Mucosa of stomach (tissue), 1 donor: ENCODE results near the gene TRERF1.

ENCODE experiments used
- H3K27me3 ChIP-seq: one replicate; pipeline ENCODE4 v1.7.0; 2013; ENCODE audit warnings: mild to moderate bottlenecking, low read length; ENCODE audit not compliant: control insufficient read depth, insufficient read depth
- H3K36me3 ChIP-seq: one replicate; pipeline ENCODE4 v1.7.0; 2013; ENCODE audit warnings: low read length; ENCODE audit not compliant: control insufficient read depth, insufficient read depth
- H3K4me1 ChIP-seq: one replicate; pipeline ENCODE4 v1.7.0; 2013; ENCODE audit warnings: mild to moderate bottlenecking, low read length; ENCODE audit not compliant: control insufficient read depth, insufficient read depth
- H3K4me3 ChIP-seq: one replicate; pipeline ENCODE4 v1.7.0; 2013; ENCODE audit warnings: low read length
- H3K9ac ChIP-seq: one replicate; pipeline ENCODE4 v1.7.0; 2013; ENCODE audit warnings: mild to moderate bottlenecking, low read length, moderate library complexity
- H3K9me3 ChIP-seq: one replicate; pipeline ENCODE4 v1.7.0; 2013; ENCODE audit warnings: mild to moderate bottlenecking, low read length, moderate library complexity; ENCODE audit not compliant: control insufficient read depth
- donor health status: Pancreatic carcinoma.

TRERF1 gene

GRCh38 chr6:42394881-42395620 lies 56.7 kb downstream of the TRERF1 start:
- Histone ChIP-seq H3K4me1 (peaks cover 13% of the 10 kb centered on the region), H3K4me3 (no peak overlapping the region), H3K36me3 (no peaks in the 10 kb centered on the region), H3K9me3 (no peaks in the 10 kb centered on the region), H3K27me3 (no peaks in the 10 kb centered on the region), H3K9ac (no peak overlapping the region)

GRCh38 chr6:42394151-42394550 lies 57.6 kb downstream of the TRERF1 start:
- no peak overlapping the region for H3K4me3 ChIP-seq
- H3K9me3 ChIP-seq: no peaks in the 10 kb centered on the region
- peaks cover 13% of the 10 kb centered on the region for H3K4me1 ChIP-seq
- no peak overlapping the region for H3K9ac ChIP-seq
- no peaks in the 10 kb centered on the region for H3K36me3 ChIP-seq
- no peaks in the 10 kb centered on the region for H3K27me3 ChIP-seq

GRCh38 chr6:42393339-42393738 lies 58.4 kb downstream of the TRERF1 start:
- H3K4me3 ChIP-seq: no peak overlapping the region
- no peaks in the 10 kb centered on the region for H3K9me3 ChIP-seq

GRCh38 chr6:42392833-42393232 lies 58.9 kb downstream of the TRERF1 start:
- Histone ChIP-seq H3K36me3 (no peaks in the 10 kb centered on the region), H3K27me3 (no peaks in the 10 kb centered on the region), H3K9ac (no peak overlapping the region), H3K9me3 (no peaks in the 10 kb centered on the region), H3K4me1 (peaks cover 13% of the 10 kb centered on the region), H3K4me3 (no peak overlapping the region)

More at GRCh38 chr6:42393339-42393738, 58.4 kb downstream of the TRERF1 start:
- peaks cover 13% of the 10 kb centered on the region for H3K4me1 ChIP-seq
- no peaks in the 10 kb centered on the region for H3K36me3 ChIP-seq
- no peaks in the 10 kb centered on the region for H3K27me3 ChIP-seq
- no peak overlapping the region for H3K9ac ChIP-seq

GRCh38 chr6:42391441-42391840 lies 60.3 kb downstream of the TRERF1 start:
- no peaks in the 10 kb centered on the region for H3K9me3 ChIP-seq
- no peaks in the 10 kb centered on the region for H3K27me3 ChIP-seq
- H3K9ac ChIP-seq: no peak overlapping the region
- H3K36me3 ChIP-seq: no peaks in the 10 kb centered on the region
- no peak overlapping the region for H3K4me3 ChIP-seq
- H3K4me1 ChIP-seq: peaks cover 13% of the 10 kb centered on the region

GRCh38 chr6:42390228-42390934 lies 61.3 kb downstream of the TRERF1 start:
- Histone ChIP-seq H3K9ac (no peak overlapping the region), H3K27me3 (no peaks in the 10 kb centered on the region), H3K9me3 (no peaks in the 10 kb centered on the region), H3K4me1 (peaks cover 13% of the 10 kb centered on the region), H3K36me3 (no peaks in the 10 kb centered on the region), H3K4me3 (no peak overlapping the region)

- H3K9ac ChIP-seq: no peak overlapping the region
- H3K4me1 ChIP-seq: peaks cover 8% of the 10 kb centered on the region
- no peak overlapping the region for H3K4me3 ChIP-seq
- no peaks in the 10 kb centered on the region for H3K36me3 ChIP-seq
- H3K9me3 ChIP-seq: no peaks in the 10 kb centered on the region
- H3K27me3 ChIP-seq: no peaks in the 10 kb centered on the region
These were observed 62.0 kb downstream of the TRERF1 start for GRCh38 chr6:42389736-42390135.

GRCh38 chr6:42388046-42388445 lies 63.7 kb downstream of the TRERF1 start:
- no peaks in the 10 kb centered on the region for H3K36me3 ChIP-seq
- no peak overlapping the region for H3K9ac ChIP-seq
- no peaks in the 10 kb centered on the region for H3K27me3 ChIP-seq
- no peaks in the 10 kb centered on the region for H3K9me3 ChIP-seq
- peaks cover under 1% of the 10 kb centered on the region for H3K4me1 ChIP-seq
- no peak overlapping the region for H3K4me3 ChIP-seq

GRCh38 chr6:42387336-42387735 lies 64.4 kb downstream of the TRERF1 start:
- no peaks in the 10 kb centered on the region for H3K4me1 ChIP-seq
- H3K27me3 ChIP-seq: no peaks in the 10 kb centered on the region
- H3K9ac ChIP-seq: no peak overlapping the region
- no peak overlapping the region for H3K4me3 ChIP-seq
- H3K36me3 ChIP-seq: no peaks in the 10 kb centered on the region
- no peaks in the 10 kb centered on the region for H3K9me3 ChIP-seq

GRCh38 chr6:42385339-42385738 lies 66.4 kb downstream of the TRERF1 start:
- H3K36me3 ChIP-seq: no peaks in the 10 kb centered on the region
- peaks cover 8% of the 10 kb centered on the region for H3K4me1 ChIP-seq
- H3K27me3 ChIP-seq: no peaks in the 10 kb centered on the region
- no peak overlapping the region for H3K4me3 ChIP-seq
- no peaks in the 10 kb centered on the region for H3K9me3 ChIP-seq
- no peak overlapping the region for H3K9ac ChIP-seq

GRCh38 chr6:42383421-42384205 lies 68.1 kb downstream of the TRERF1 start:
- H3K27me3 ChIP-seq: no peaks in the 10 kb centered on the region

GRCh38 chr6:42381850-42382249 lies 69.9 kb downstream of the TRERF1 start:
- H3K9me3 ChIP-seq: no peaks in the 10 kb centered on the region
- H3K4me3 ChIP-seq: no peak overlapping the region

More at GRCh38 chr6:42383421-42384205, 68.1 kb downstream of the TRERF1 start:
- Histone ChIP-seq H3K9ac (no peak overlapping the region), H3K36me3 (no peaks in the 10 kb centered on the region), H3K4me3 (no peak overlapping the region), H3K4me1 (peaks cover 22% of the 10 kb centered on the region), H3K9me3 (no peaks in the 10 kb centered on the region)

More at GRCh38 chr6:42381850-42382249, 69.9 kb downstream of the TRERF1 start:
- Histone ChIP-seq H3K27me3 (no peaks in the 10 kb centered on the region), H3K4me1 (peaks cover 22% of the 10 kb centered on the region), H3K36me3 (no peaks in the 10 kb centered on the region), H3K9ac (no peak overlapping the region)
